ENCODE measurements around the gene CMTM7. TPM values are rescaled to one million over a fixed set of nuclear protein-coding genes. Genes with fewer than 3 reads are reported as not detected.

CMTM7 gene
- total and polyA plus RNA-seq, 2 of the 13 experiments (the other 11 are each of a cell fraction or from before 2014, with no cell fraction given), result 20.9 to 21.4 TPM

DNA sequence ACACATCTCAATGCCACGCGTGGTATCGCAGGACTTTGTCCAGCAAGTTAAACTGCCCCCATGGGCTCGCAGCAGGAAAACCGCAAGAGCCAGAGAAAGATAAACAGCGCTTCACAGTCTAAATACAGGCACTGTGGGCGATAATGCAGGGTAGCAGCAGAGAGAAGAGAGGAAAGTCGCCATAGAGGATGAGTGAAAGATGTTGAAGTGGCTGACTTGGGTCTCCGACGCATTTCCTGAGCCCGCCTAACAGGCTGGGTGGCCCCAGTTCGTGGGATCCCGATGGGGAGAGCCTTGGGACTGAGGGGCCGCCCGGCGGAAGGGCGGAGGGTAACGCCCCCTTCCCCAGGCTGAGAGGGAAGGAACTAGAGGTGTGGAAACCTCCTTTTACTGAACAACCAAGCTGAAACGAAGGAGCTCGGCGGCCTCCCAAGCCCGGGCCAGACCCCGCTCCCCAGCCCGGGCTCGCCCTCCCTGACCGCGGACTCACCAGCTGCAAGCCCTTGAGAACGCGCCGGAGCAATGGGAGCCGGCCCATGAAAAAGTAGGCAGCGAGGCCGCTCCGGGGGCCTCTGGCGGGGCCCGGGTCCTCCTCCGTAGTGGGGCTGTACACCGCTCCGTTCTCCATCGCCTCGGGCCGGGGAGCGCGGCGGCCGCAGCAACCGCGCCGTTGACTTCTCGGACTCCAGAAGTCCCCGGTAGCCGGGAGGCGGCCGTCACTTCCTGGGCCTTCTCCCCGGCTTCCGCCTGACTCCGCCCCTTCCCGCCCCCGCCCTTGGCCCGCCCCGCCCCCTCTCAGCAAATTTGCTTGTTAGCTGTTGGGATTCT lies 110.7 kb downstream of the CMTM7 start, which contains the start of gene CMTM6 (continued):
- TF ChIP-seq SP1 (IDR thresholded peaks at IDR 0.05) (no peak), SP1 (CRISPR knock-in tag; IDR thresholded peaks at IDR 0.05) (no peak), NCOA2 (CRISPR knock-in tag; IDR thresholded peaks at IDR 0.05) (no peak), ZMAT5 (CRISPR knock-in tag; IDR thresholded peaks at IDR 0.05; ENCODE audit: borderline replicate concordance, low read depth) (no peak), CHD2 (IDR thresholded peaks at IDR 0.05; ENCODE audit: low read depth, low read length) (no peak), HNRNPUL1 (IDR thresholded peaks at IDR 0.05; ENCODE audit: low read depth, low read length) (no peak), SPEN (CRISPR knock-in tag; IDR thresholded peaks at IDR 0.05; ENCODE audit: low read depth) (no peak), ARID2 (CRISPR knock-in tag; IDR thresholded peaks at IDR 0.05; ENCODE audit: borderline replicate concordance) (no peak), ZNF414 (CRISPR knock-in tag; IDR thresholded peaks at IDR 0.05) (no peak), ZNF180 (CRISPR knock-in tag; IDR thresholded peaks at IDR 0.05; ENCODE audit: borderline replicate concordance, low read depth) (no peak), STAG1 (CRISPR knock-in tag; IDR thresholded peaks at IDR 0.05) (no peak), PLRG1 (conservative IDR thresholded peaks at IDR 0.05) (no peak), RXRB (CRISPR knock-in tag; IDR thresholded peaks at IDR 0.05; ENCODE audit: borderline replicate concordance) (no peak), HOXA9 (CRISPR knock-in tag; IDR thresholded peaks at IDR 0.05; ENCODE audit: borderline replicate concordance) (0 out of 2 replicates have a peak, but pooled peaks have one; percentile 19), ZNF225 (CRISPR knock-in tag; IDR thresholded peaks at IDR 0.05) (no peak), ZNF160 (CRISPR knock-in tag; IDR thresholded peaks at IDR 0.05) (no peak), BATF2 (CRISPR knock-in tag; IDR thresholded peaks at IDR 0.05) (0 out of 2 replicates have a peak, but pooled peaks have one; percentile 23), ZNF577 (CRISPR knock-in tag; IDR thresholded peaks at IDR 0.05; ENCODE audit: borderline replicate concordance, low read depth) (no peak), ZIK1 (CRISPR knock-in tag; IDR thresholded peaks at IDR 0.05; ENCODE audit: borderline replicate concordance, low read depth) (no peak), FOXK1 (CRISPR knock-in tag; IDR thresholded peaks at IDR 0.05; ENCODE audit: borderline replicate concordance, low read depth) (no peak; the same call in 1 of the 2 replicates), ZNF788 (CRISPR knock-in tag; IDR thresholded peaks at IDR 0.05; ENCODE audit: borderline replicate concordance) (no peak), TBX2 (CRISPR knock-in tag; IDR thresholded peaks at IDR 0.05; ENCODE audit: borderline replicate concordance) (peak; percentile 36; the same call in 1 of the 2 replicates)
- TF ChIP-seq, protein P1, sequence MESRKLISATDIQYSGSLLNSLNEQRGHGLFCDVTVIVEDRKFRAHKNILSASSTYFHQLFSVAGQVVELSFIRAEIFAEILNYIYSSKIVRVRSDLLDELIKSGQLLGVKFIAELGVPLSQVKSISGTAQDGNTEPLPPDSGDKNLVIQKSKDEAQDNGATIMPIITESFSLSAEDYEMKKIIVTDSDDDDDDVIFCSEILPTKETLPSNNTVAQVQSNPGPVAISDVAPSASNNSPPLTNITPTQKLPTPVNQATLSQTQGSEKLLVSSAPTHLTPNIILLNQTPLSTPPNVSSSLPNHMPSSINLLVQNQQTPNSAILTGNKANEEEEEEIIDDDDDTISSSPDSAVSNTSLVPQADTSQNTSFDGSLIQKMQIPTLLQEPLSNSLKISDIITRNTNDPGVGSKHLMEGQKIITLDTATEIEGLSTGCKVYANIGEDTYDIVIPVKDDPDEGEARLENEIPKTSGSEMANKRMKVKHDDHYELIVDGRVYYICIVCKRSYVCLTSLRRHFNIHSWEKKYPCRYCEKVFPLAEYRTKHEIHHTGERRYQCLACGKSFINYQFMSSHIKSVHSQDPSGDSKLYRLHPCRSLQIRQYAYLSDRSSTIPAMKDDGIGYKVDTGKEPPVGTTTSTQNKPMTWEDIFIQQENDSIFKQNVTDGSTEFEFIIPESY (CRISPR knock-in tag; IDR thresholded peaks at IDR 0.05), result no peak
- TF ChIP-seq, protein P2, sequence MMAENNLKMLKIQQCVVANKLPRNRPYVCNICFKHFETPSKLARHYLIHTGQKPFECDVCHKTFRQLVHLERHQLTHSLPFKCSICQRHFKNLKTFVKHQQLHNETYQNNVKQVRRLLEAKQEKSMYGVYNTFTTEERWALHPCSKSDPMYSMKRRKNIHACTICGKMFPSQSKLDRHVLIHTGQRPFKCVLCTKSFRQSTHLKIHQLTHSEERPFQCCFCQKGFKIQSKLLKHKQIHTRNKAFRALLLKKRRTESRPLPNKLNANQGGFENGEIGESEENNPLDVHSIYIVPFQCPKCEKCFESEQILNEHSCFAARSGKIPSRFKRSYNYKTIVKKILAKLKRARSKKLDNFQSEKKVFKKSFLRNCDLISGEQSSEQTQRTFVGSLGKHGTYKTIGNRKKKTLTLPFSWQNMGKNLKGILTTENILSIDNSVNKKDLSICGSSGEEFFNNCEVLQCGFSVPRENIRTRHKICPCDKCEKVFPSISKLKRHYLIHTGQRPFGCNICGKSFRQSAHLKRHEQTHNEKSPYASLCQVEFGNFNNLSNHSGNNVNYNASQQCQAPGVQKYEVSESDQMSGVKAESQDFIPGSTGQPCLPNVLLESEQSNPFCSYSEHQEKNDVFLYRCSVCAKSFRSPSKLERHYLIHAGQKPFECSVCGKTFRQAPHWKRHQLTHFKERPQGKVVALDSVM (CRISPR knock-in tag; IDR thresholded peaks at IDR 0.05), result no peak
